ENCODE data around the gene ROR1. TPM values are rescaled to one million over a fixed set of nuclear protein-coding genes. Genes with fewer than 3 reads are reported as not detected.
"Not testable (repeated sequence)": the region's sequence is repeated elsewhere in the genome, so short reads cannot be mapped to it uniquely, and the experiment has no call there.

ROR1 gene
- total and polyA plus RNA-seq, 12 donors = 2.9 to 36.2 (median 15.3) TPM

DNA sequence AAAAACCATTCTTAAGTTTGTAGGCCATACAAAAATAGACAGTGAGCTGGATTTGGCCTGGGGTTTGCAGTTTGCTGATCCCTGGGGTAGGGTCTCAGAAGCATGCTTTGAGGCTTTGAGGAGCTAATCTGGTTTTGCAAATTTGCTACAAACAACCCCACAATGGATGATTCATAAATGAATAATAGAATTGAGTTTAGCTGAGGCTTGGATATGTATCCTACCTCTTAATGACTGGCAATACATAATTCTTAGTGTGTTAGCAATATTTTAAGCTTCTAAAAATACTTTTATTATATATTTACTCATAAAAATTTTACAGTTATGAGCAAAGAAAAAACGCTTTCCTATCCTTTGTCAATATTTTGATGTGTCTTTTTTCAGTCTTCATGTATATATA lies 50.6 kb downstream of the ROR1 start:
- TF ChIP-seq, protein P1, sequence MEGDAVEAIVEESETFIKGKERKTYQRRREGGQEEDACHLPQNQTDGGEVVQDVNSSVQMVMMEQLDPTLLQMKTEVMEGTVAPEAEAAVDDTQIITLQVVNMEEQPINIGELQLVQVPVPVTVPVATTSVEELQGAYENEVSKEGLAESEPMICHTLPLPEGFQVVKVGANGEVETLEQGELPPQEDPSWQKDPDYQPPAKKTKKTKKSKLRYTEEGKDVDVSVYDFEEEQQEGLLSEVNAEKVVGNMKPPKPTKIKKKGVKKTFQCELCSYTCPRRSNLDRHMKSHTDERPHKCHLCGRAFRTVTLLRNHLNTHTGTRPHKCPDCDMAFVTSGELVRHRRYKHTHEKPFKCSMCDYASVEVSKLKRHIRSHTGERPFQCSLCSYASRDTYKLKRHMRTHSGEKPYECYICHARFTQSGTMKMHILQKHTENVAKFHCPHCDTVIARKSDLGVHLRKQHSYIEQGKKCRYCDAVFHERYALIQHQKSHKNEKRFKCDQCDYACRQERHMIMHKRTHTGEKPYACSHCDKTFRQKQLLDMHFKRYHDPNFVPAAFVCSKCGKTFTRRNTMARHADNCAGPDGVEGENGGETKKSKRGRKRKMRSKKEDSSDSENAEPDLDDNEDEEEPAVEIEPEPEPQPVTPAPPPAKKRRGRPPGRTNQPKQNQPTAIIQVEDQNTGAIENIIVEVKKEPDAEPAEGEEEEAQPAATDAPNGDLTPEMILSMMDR (IDR thresholded peaks at IDR 0.05) = no peak
- H3K9me3 ChIP-seq = peaks cover 0 to 7% (median 0%) of the 10 kb centered on the region in 11 donors
- no peak overlapping the region for H3K4me3 ChIP-seq
- ATAC-seq (no peak), DNase-seq (no peak)
- intact Hi-C loops (cut with DNase I) = no loop called here
- H3K27ac ChIP-seq = no peak overlapping the region
- H3K4me1 ChIP-seq = peaks cover 7 to 43% (median 34%) of the 10 kb centered on the region in 9 donors
- no peaks in the 10 kb centered on the region for H3K27me3 ChIP-seq
- 70 to 95% methylated on average over 1 of the region's 1 CpG for WGBS, 2 donors
- no peaks in the 10 kb centered on the region for H3K36me3 ChIP-seq

GRCh38 chr1:63825111-63825510 lies 51.3 kb downstream of the ROR1 start:
- no peaks in the 10 kb centered on the region for H3K27me3 ChIP-seq
- peaks cover 9 to 50% (median 40%) of the 10 kb centered on the region in 9 donors for H3K4me1 ChIP-seq
- DNase-seq (no peak), ATAC-seq (no peak)
- intact Hi-C loops (cut with DNase I) = no loop called here
- H3K27ac ChIP-seq = no peak overlapping the region
- H3K9me3 ChIP-seq = peaks cover 0 to 7% (median 0%) of the 10 kb centered on the region in 11 donors
- no peaks in the 10 kb centered on the region for H3K36me3 ChIP-seq
- H3K4me3 ChIP-seq = no peak overlapping the region
- TF ChIP-seq, protein P1 (IDR thresholded peaks at IDR 0.05) = no peak
- 93 to 98% methylated on average over 1 of the region's 1 CpG for WGBS, 2 donors

DNA sequence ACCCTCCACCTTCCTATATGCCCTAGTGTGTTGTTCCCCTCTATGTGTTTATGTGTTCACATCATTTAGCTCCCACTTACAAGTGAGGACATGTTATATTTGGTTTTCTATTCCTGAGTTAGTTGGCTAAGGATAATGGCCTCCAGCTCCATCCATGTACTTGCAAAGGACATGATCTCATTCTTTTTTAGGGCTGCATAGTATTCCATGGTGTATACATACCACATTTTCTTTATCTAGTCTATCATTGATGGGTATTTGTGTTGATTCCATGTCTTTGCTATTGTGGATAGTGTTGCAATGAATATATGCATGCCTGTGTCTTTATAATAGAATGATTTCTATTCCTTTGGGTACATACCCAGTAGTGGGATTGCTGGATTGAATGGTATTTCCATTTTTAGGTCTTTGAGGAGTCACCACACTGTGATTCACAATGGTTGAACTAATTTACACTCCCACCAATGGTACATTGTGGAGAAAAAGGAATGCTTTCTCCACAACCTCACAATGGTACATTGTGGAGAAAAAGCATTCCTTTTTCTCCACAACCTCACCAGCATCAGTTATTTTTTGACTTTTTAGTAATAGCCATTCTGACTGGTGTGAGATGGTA lies 52.5 kb downstream of the ROR1 start:
- intact Hi-C loops (cut with DNase I); H3K9me3 ChIP-seq; H3K27ac ChIP-seq; ATAC-seq; H3K27me3 ChIP-seq; DNase-seq; H3K36me3 ChIP-seq; H3K4me3 ChIP-seq: not testable (repeated sequence)
- H3K4me1 ChIP-seq = peaks cover 7 to 52% (median 34%) of the 10 kb centered on the region in 9 donors

- DNase-seq (no peak), ATAC-seq (peak in 1 of 8 donors; percentile 10)
- intact Hi-C loops (cut with DNase I) = no loop called here
- WGBS, 2 donors = 57 to 64% methylated on average over 5 of the region's 5 CpGs
- H3K36me3 ChIP-seq = no peaks in the 10 kb centered on the region
- peak overlapping the region in 3 of 10 donors; percentile 3 to 39 (median 35) for H3K27ac ChIP-seq
- peaks cover 7 to 56% (median 30%) of the 10 kb centered on the region in 9 donors for H3K4me1 ChIP-seq
- no peaks in the 10 kb centered on the region for H3K27me3 ChIP-seq
- TF ChIP-seq, protein P1 (IDR thresholded peaks at IDR 0.05) = no peak
- H3K9me3 ChIP-seq = peaks cover 0 to 7% (median 0%) of the 10 kb centered on the region in 11 donors
- no peak overlapping the region for H3K4me3 ChIP-seq
These were observed 53.8 kb downstream of the ROR1 start for GRCh38 chr1:63827411-63828321.

Measured in heart right ventricle (tissue), 16 donors.